ENCODE data around the gene DNM2.

- TF ChIP-seq, protein P1, sequence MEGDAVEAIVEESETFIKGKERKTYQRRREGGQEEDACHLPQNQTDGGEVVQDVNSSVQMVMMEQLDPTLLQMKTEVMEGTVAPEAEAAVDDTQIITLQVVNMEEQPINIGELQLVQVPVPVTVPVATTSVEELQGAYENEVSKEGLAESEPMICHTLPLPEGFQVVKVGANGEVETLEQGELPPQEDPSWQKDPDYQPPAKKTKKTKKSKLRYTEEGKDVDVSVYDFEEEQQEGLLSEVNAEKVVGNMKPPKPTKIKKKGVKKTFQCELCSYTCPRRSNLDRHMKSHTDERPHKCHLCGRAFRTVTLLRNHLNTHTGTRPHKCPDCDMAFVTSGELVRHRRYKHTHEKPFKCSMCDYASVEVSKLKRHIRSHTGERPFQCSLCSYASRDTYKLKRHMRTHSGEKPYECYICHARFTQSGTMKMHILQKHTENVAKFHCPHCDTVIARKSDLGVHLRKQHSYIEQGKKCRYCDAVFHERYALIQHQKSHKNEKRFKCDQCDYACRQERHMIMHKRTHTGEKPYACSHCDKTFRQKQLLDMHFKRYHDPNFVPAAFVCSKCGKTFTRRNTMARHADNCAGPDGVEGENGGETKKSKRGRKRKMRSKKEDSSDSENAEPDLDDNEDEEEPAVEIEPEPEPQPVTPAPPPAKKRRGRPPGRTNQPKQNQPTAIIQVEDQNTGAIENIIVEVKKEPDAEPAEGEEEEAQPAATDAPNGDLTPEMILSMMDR (IDR thresholded peaks at IDR 0.05), result no peak
- no peak for TF ChIP-seq POLR2AphosphoS5 (IDR thresholded peaks at IDR 0.05)
- no peak for TF ChIP-seq POLR2A (IDR thresholded peaks at IDR 0.05)
- no peak for TF ChIP-seq EP300 (IDR thresholded peaks at IDR 0.05; ENCODE audit: low read depth)
These were observed 6.7 kb downstream of the DNM2 start for GRCh38 chr19:10724573-10725071.
